Measurements from ENCODE around the gene YBX2. TPM values are rescaled to one million over a fixed set of nuclear protein-coding genes. Genes with fewer than 3 reads are reported as not detected.
A peak's percentile ranks its signal among the peaks of the same experiment; 100 is the strongest.
"Not testable (repeated sequence)": the region's sequence is repeated elsewhere in the genome, so short reads cannot be mapped to it uniquely, and the experiment has no call there.

Gene YBX2
- total and polyA plus RNA-seq, 4 experiments from 2014 or later, result 0.26 to 0.39 TPM; not detected in 2

GRCh38 chr17:7335765-7336164 is 41.3 kb upstream of the YBX2 start:
- Histone ChIP-seq H3K27ac (ENCODE audit: low read depth, low read length) (peak overlapping the region; percentile 74), H3K4me1 (ENCODE audit: insufficient read depth, low read length) (peaks cover 80% of the 10 kb centered on the region)
- Mint-ChIP-seq H3K4me3 (peak overlapping the region; percentile 59 to 99 (median 94)), H3K36me3 (peaks cover 18 to 25% of the 10 kb centered on the region in 2 donors), H3K27ac (peak overlapping the region; percentile 89 to 99 (median 97)), H3K4me1 (peaks cover 38 to 76% (median 57%) of the 10 kb centered on the region in 4 donors)
- H3K27me3 Mint-ChIP-seq; H3K27me3 ChIP-seq (ENCODE audit: insufficient read depth, low read length); DNase-seq; H3K36me3 ChIP-seq (ENCODE audit: insufficient read depth, low read length); H3K4me3 ChIP-seq (ENCODE audit: low read length in 2 of 2); H3K9me3 ChIP-seq (ENCODE audit: control insufficient read depth in 1 of 2, low read length in 2 of 2); H3K9me3 Mint-ChIP-seq: not testable (repeated sequence)
- ChIA-PET CTCF (ENCODE audit: partially characterized antibody) (interaction anchor here (0.6 to 5.8 kb wide), 24 partner anchors 10 to 783 kb away, joined by 3 to 115 read pairs (median 5); partner anchors contain the start of genes GPS2, TMEM102, TMEM95 and TP53), POLR2A (ENCODE audit: partially characterized antibody) (interaction anchor here (0.6 to 7.4 kb wide), 30 partner anchors 11 to 351 kb away, joined by 3 to 187 read pairs (median 10); partner anchors contain the start of genes ACADVL, CTDNEP1, DLG4 and DVL2)
- intact Hi-C loops (cut with micrococcal nuclease), result loop anchor here (1.0 to 2.0 kb wide), 4 partner anchors 11 to 69 kb away; partner anchors contain the start of gene TMEM256

- H3K27me3 Mint-ChIP-seq, result no peaks in the 10 kb centered on the region
- Histone ChIP-seq H3K4me1 (ENCODE audit: insufficient read depth, low read length) (peaks cover 86% of the 10 kb centered on the region), H3K9me3 (ENCODE audit: control insufficient read depth in 1 of 2, low read length in 2 of 2) (no peaks in the 10 kb centered on the region), H3K36me3 (ENCODE audit: insufficient read depth, low read length) (peaks cover 6% of the 10 kb centered on the region), H3K27ac (ENCODE audit: low read depth, low read length) (no peak overlapping the region), H3K27me3 (ENCODE audit: insufficient read depth, low read length) (no peaks in the 10 kb centered on the region), H3K4me3 (ENCODE audit: low read length in 2 of 2) (no peak overlapping the region)
- CTCF ChIA-PET (ENCODE audit: partially characterized antibody), result interaction anchor here (1.0 to 5.8 kb wide), 15 partner anchors 10 to 289 kb away, joined by 3 to 115 read pairs (median 8); partner anchors contain the start of genes GPS2, TMEM102 and TMEM95
- intact Hi-C loops (cut with micrococcal nuclease), result no loop called here
- POLR2A ChIA-PET (ENCODE audit: partially characterized antibody), result interaction anchor here (0.6 to 7.4 kb wide), 15 partner anchors 13 to 252 kb away, joined by 3 to 187 read pairs (median 11); partner anchors contain the start of genes ACADVL, DLG4, GABARAP and GPS2
- H3K36me3 Mint-ChIP-seq, result peaks cover 14 to 20% of the 10 kb centered on the region in 2 donors
- H3K9me3 Mint-ChIP-seq, result no peaks in the 10 kb centered on the region
- peaks cover 38 to 77% (median 57%) of the 10 kb centered on the region in 4 donors for H3K4me1 Mint-ChIP-seq
- DNase-seq, result peak in 1 of 5 donors; percentile 27
- peak overlapping the region in 6 of 7 donors; percentile 85 to 99 (median 94) for H3K27ac Mint-ChIP-seq
- peak overlapping the region; percentile 59 to 99 (median 80) for H3K4me3 Mint-ChIP-seq
Measured at GRCh38 chr17:7334938-7335538, 40.6 kb upstream of the YBX2 start.

GRCh38 chr17:7332600-7333069 is 38.2 kb upstream of the YBX2 start:
- H3K9me3 ChIP-seq (ENCODE audit: control insufficient read depth in 1 of 2, low read length in 2 of 2); H3K27ac ChIP-seq (ENCODE audit: low read depth, low read length); CTCF ChIA-PET (ENCODE audit: partially characterized antibody); H3K27me3 Mint-ChIP-seq; intact Hi-C loops (cut with micrococcal nuclease); H3K36me3 ChIP-seq (ENCODE audit: insufficient read depth, low read length); H3K27me3 ChIP-seq (ENCODE audit: insufficient read depth, low read length); H3K9me3 Mint-ChIP-seq: not testable (repeated sequence)
- POLR2A ChIA-PET (ENCODE audit: partially characterized antibody), result interaction anchor here (1.1 to 7.4 kb wide), 3 partner anchors 11 to 98 kb away, joined by 3 to 187 read pairs (median 4); partner anchors contain the start of genes DVL2 and GPS2
- peak overlapping the region in 1 of 2 donors; percentile 22 for H3K4me3 ChIP-seq (ENCODE audit: low read length in 2 of 2)
- peak overlapping the region; percentile 61 to 79 (median 74) for H3K4me3 Mint-ChIP-seq
- peaks cover 43 to 80% (median 63%) of the 10 kb centered on the region in 4 donors for H3K4me1 Mint-ChIP-seq
- peaks cover 72% of the 10 kb centered on the region for H3K4me1 ChIP-seq (ENCODE audit: insufficient read depth, low read length)
- peaks cover 5 to 15% of the 10 kb centered on the region in 2 donors for H3K36me3 Mint-ChIP-seq
- DNase-seq, result peak; percentile 55 to 86 (median 71)
- H3K27ac Mint-ChIP-seq, result peak overlapping the region; percentile 92 to 97 (median 94)

GRCh38 chr17:7332111-7332510 is 37.7 kb upstream of the YBX2 start:
- intact Hi-C loops (cut with micrococcal nuclease), result no loop called here
- H3K4me1 Mint-ChIP-seq, result peaks cover 42 to 75% (median 60%) of the 10 kb centered on the region in 4 donors

GRCh38 chr17:7330638-7331015 is 36.2 kb upstream of the YBX2 start:
- Mint-ChIP-seq H3K36me3 (peaks cover 0 to 8% of the 10 kb centered on the region in 2 donors), H3K27me3 (no peaks in the 10 kb centered on the region), H3K4me1 (peaks cover 37 to 70% (median 51%) of the 10 kb centered on the region in 4 donors), H3K9me3 (peaks cover 0 to 4% (median 0%) of the 10 kb centered on the region in 8 donors), H3K27ac (peak overlapping the region in 4 of 7 donors; percentile 60 to 99 (median 96)), H3K4me3 (peak overlapping the region in 6 of 8 donors; percentile 9 to 98 (median 98))
- intact Hi-C loops (cut with micrococcal nuclease), result no loop called here
- peak overlapping the region; percentile 94 to 99 for H3K4me3 ChIP-seq (ENCODE audit: low read length in 2 of 2)
- ChIA-PET CTCF (ENCODE audit: partially characterized antibody) (interaction anchor here (1.1 kb wide), 1 partner anchor 10 kb away, joined by 3 read pairs; no protein-coding TSS in a partner anchor), POLR2A (ENCODE audit: partially characterized antibody) (interaction anchor here (1.7 to 3.5 kb wide), 9 partner anchors 9 to 356 kb away, joined by 8 to 71 read pairs (median 14); partner anchors contain the start of genes GPS2, PLSCR3, TMEM102 and TMEM256)
- peaks cover 58% of the 10 kb centered on the region for H3K4me1 ChIP-seq (ENCODE audit: insufficient read depth, low read length)
- no peaks in the 10 kb centered on the region for H3K9me3 ChIP-seq (ENCODE audit: control insufficient read depth in 1 of 2, low read length in 2 of 2)
- no peak for DNase-seq
- no peaks in the 10 kb centered on the region for H3K36me3 ChIP-seq (ENCODE audit: insufficient read depth, low read length)
- peak overlapping the region; percentile 82 for H3K27ac ChIP-seq (ENCODE audit: low read depth, low read length)
- H3K27me3 ChIP-seq (ENCODE audit: insufficient read depth, low read length), result no peaks in the 10 kb centered on the region

More at GRCh38 chr17:7332111-7332510, 37.7 kb upstream of the YBX2 start:
- H3K36me3 Mint-ChIP-seq, result peaks cover 3 to 10% of the 10 kb centered on the region in 2 donors
- Histone ChIP-seq H3K9me3 (ENCODE audit: control insufficient read depth in 1 of 2, low read length in 2 of 2) (no peaks in the 10 kb centered on the region), H3K36me3 (ENCODE audit: insufficient read depth, low read length) (no peaks in the 10 kb centered on the region), H3K4me1 (ENCODE audit: insufficient read depth, low read length) (peaks cover 67% of the 10 kb centered on the region), H3K27me3 (ENCODE audit: insufficient read depth, low read length) (no peaks in the 10 kb centered on the region), H3K4me3 (ENCODE audit: low read length in 2 of 2) (peak overlapping the region in 1 of 2 donors; percentile 22), H3K27ac (ENCODE audit: low read depth, low read length) (no peak overlapping the region)
- DNase-seq, result peak in 1 of 5 donors; percentile 25
- no peaks in the 10 kb centered on the region for H3K27me3 Mint-ChIP-seq
- ChIA-PET POLR2A (ENCODE audit: partially characterized antibody) (interaction anchor here (1.1 to 7.4 kb wide), 3 partner anchors 12 to 97 kb away, joined by 3 to 187 read pairs (median 4); partner anchors contain the start of genes DVL2 and GPS2), CTCF (ENCODE audit: partially characterized antibody) (no interaction called here)
- H3K9me3 Mint-ChIP-seq, result peaks cover 0 to 4% (median 0%) of the 10 kb centered on the region in 8 donors
- peak overlapping the region; percentile 61 to 79 (median 74) for H3K4me3 Mint-ChIP-seq
- H3K27ac Mint-ChIP-seq, result peak overlapping the region; percentile 92 to 97 (median 94)

- Mint-ChIP-seq H3K9me3 (peaks cover 0 to 4% (median 0%) of the 10 kb centered on the region in 8 donors), H3K27ac (peak overlapping the region; percentile 93 to 99 (median 98)), H3K27me3 (no peaks in the 10 kb centered on the region), H3K4me3 (peak overlapping the region; percentile 97 to 98 (median 98)), H3K36me3 (peaks cover 0 to 8% of the 10 kb centered on the region in 2 donors), H3K4me1 (peaks cover 32 to 65% (median 46%) of the 10 kb centered on the region in 4 donors)
- CTCF ChIA-PET (ENCODE audit: partially characterized antibody), result interaction anchor here (0.7 to 1.5 kb wide), 12 partner anchors 10 to 357 kb away, joined by 3 to 15 read pairs (median 4); partner anchors contain the start of gene TP53
- POLR2A ChIA-PET (ENCODE audit: partially characterized antibody), result interaction anchor here (0.6 to 3.5 kb wide), 32 partner anchors 9 to 527 kb away, joined by 3 to 71 read pairs (median 6); partner anchors contain the start of genes ACADVL, CD68, CTDNEP1 and DVL2
- peak overlapping the region; percentile 94 to 99 for H3K4me3 ChIP-seq (ENCODE audit: low read length in 2 of 2)
- H3K36me3 ChIP-seq (ENCODE audit: insufficient read depth, low read length), result no peaks in the 10 kb centered on the region
- no peaks in the 10 kb centered on the region for H3K27me3 ChIP-seq (ENCODE audit: insufficient read depth, low read length)
- no peaks in the 10 kb centered on the region for H3K9me3 ChIP-seq (ENCODE audit: control insufficient read depth in 1 of 2, low read length in 2 of 2)
- DNase-seq, result peak in 4 of 5 donors; percentile 81 to 86 (median 85)
- H3K4me1 ChIP-seq (ENCODE audit: insufficient read depth, low read length), result peaks cover 52% of the 10 kb centered on the region
- H3K27ac ChIP-seq (ENCODE audit: low read depth, low read length), result peak overlapping the region; percentile 82
- intact Hi-C loops (cut with micrococcal nuclease), result loop anchor here (1.0 to 2.0 kb wide), 7 partner anchors 7 to 154 kb away; partner anchors contain the start of genes EIF5A, GPS2, POLR2A and TMEM256
Measured at GRCh38 chr17:7329997-7330637, 35.7 kb upstream of the YBX2 start.

Measured in CD4-positive, alpha-beta memory T cell (primary cell).